Erythroblast (primary cell): ENCODE measurements around the gene AOPEP.

ENCODE experiments used
- GATA1 ChIP-seq: IDR thresholded peaks from 2 replicates; pipeline ENCODE4 v1.6.1; 2011; ENCODE audit warnings: low read depth, mild to moderate bottlenecking, control low read depth, low read length, moderate library complexity
- POLR2A ChIP-seq: IDR thresholded peaks from 2 replicates; pipeline ENCODE4 v1.6.1; 2011; ENCODE audit warnings: mild to moderate bottlenecking, low read length

- TF ChIP-seq POLR2A (no peak), GATA1 (no peak)
Measured at GRCh38 chr9:95087659-95088242, 361.3 kb downstream of the AOPEP start.
